NCI-H2081 treated with DMSO at 0.1 percent for 48 hours (cell line): ENCODE data around the gene PRM1.

Experiments
- DNase-seq: peaks from one replicate; lab custom pipeline; 2025; lab: John Stamatoyannopoulos, UW

Gene PRM1

GRCh38 chr16:11236461-11237254 is 44.5 kb downstream of the PRM1 start:
- no peak for DNase-seq

- DNase-seq: no peak
These were observed 45.5 kb downstream of the PRM1 start for GRCh38 chr16:11235703-11235991.

DNA sequence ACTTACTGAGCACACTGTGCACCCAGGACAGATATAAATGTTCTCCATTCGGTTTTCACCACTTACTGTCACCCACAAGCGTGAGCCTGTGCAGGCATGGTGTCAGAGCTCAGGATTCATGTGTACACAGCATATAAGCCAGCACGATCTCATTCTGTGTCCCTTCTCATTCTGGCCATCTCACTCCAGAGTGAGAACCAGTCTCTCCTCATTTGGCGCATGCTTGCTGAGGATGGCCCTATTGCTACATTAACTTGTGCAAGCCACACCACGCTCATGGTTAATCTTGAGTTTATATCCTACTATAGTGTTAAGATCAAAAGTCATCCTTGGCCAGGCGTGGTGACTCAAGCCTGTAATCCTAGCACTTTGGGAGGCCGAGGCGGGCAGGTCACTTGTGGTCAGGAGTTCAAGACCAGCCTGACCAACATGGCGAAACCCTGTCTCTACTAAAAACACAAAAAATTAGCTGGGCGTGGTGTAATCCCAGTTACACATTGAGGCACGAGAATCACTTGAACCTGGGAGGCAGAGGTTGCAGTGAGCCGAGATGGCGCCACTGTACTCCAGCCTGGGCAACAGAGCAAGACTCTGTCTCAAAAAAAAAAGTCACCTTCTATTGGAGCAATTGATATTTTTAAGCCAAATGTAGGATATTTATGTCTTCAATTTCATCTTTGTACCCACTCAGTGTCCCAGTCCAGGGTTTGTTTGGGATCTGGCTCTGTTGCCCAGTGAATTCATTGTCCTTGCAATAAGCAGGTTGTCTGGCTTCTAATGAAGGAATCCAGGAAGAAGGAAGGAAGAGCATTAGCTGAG is 46.0 kb downstream of the PRM1 start:
- DNase-seq: no peak

DNA sequence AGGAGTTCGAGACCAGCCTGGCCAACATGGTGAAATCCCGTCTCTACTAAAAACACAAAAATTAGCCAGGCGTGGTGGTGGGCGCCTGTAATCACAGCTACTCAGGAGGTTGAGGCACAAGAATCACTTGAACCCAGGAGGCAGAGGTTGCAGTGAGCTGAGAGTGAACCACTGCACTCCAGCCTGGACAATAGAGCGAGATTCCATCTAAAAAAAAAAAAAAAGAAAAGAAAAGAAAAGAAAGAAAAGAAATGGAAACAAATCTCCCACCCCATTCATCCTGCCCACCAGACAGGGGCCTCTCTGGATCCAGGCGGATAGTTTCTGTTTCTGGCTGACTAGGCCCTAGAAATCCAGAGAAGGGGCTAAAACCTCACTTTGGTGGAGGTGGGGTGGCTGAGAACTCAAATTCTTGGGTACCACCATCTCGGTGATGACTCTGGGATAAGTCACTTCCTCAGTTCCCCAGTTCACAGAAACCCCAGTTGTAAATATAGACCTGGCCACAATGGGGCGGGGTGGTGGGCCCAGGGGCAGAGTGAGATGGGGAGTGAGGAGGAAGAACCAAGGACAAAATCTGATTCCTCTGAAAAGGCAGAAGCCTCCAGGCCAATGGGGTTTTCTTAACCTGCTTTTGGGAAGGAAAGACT is 47.3 kb downstream of the PRM1 start:
- DNase-seq: no peak

GRCh38 chr16:11232852-11233726 is 48.0 kb downstream of the PRM1 start:
- no peak for DNase-seq

DNA sequence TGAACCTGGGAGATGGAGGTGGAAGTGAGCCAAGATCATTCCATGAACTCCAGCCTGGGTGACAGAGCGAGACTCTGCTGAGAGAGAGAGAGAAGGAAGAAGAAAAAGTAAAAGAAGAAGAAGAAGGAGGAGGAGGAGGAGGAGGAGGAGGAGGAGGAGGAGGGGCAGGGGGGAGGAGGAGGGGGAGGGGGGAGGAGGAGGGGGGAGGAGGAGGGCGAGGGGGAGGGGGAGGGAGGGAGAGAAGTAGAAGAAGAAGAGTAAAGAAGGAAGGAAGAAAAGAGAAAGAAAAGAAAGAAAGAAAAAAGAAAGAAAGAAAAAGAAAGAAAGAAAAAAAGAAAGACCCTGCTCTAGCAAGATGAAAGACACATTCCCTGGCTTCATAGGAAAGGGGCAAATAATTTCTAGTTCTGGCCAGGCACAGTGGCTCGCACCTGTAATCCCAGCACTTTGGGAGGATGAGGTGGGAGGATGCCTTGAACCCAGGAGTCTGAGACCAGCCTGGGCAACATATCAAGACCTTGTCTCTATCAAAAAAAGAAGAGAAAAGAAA is 48.8 kb downstream of the PRM1 start:
- no peak for DNase-seq

GRCh38 chr16:11231367-11231970 is 49.7 kb downstream of the PRM1 start:
- DNase-seq: no peak
